HG03280 (cell line): ENCODE results near the gene SLC10A3.

Source experiments
- ATAC-seq: cut with Tn5 transposase; IDR thresholded peaks from one replicate; pipeline ENCODE4 v1.9.1; 2021; ENCODE audit warnings: mild to moderate bottlenecking, moderate library complexity; ENCODE audit not compliant: unreplicated experiment

The SLC10A3 gene, protein sequence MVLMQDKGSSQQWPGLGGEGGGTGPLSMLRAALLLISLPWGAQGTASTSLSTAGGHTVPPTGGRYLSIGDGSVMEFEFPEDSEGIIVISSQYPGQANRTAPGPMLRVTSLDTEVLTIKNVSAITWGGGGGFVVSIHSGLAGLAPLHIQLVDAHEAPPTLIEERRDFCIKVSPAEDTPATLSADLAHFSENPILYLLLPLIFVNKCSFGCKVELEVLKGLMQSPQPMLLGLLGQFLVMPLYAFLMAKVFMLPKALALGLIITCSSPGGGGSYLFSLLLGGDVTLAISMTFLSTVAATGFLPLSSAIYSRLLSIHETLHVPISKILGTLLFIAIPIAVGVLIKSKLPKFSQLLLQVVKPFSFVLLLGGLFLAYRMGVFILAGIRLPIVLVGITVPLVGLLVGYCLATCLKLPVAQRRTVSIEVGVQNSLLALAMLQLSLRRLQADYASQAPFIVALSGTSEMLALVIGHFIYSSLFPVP

DNA sequence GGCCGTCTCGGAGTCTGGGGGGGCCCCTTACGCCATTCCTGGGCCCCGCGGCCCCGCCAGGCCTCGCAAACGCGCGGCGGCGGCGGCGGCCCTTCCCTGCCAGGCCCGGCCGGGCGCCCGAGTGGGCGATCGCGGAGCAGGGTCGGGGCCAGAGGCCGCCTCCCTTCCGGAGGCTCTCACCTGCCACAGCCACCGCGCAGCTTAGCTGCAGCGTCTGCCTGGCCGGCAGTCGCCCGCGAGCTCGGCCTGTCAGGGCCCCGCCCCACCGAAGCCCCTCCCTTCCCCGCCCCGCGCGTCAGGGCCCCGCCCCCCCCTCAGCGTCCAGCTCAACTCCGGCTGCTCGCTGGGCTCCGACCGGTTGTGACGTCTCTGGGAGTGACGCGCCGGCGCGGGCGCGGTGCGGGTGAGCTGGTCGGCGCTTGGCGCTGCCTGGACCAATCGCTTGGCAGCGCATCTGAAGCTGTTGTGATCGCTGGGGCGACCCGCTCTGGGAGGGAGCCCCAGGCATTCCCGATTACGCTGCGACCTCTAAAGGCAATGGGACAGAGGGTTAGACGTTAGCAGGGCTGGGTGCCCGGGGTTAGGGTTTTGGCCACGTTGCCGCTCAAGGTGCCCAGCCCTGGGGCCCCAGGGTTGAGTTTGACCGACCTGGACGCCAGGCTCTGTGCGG lies at the start of gene SLC10A3:
Gene SLC10A3, minus strand, starts transcription at position 216 of the 670 bp plus-strand sequence. CDS start 1,689 bp downstream, outside the sequence.
- ATAC-seq: peak; percentile 86

GRCh38 chrX:154539077-154539476 lies 48.6 kb upstream of the SLC10A3 start:
- ATAC-seq: no peak

- ATAC-seq: no peak
These were observed 45.5 kb upstream of the SLC10A3 start for GRCh38 chrX:154535892-154536291.

- ATAC-seq: peak; percentile 86
These were observed 44.3 kb upstream of the SLC10A3 start for GRCh38 chrX:154534526-154535322.

DNA sequence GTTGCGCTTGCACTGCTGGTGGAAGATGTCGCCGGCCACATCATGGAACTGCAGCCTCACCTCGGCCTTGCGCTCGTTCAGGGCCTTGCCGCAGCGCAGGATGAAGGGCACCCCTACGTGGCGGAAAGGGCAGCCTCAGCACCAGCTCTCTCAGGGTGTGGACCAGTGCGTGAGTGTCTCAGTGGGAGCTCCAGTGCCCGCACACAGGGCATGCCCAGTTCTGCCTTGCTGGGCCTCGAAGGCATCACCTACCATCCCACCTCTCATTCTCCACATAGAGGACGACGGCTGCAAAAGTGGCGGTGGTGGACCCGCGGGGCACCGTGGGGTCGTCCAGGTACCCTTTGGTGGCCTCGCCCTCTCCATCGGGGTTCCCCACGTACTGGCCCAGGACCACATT lies 42.3 kb upstream of the SLC10A3 start:
- ATAC-seq: no peak

GRCh38 chrX:154531626-154532025 lies 41.2 kb upstream of the SLC10A3 start:
- no peak for ATAC-seq

- ATAC-seq: no peak
These were observed 39.9 kb upstream of the SLC10A3 start for GRCh38 chrX:154530286-154530685.

GRCh38 chrX:154529206-154529612 lies 38.8 kb upstream of the SLC10A3 start:
- no peak for ATAC-seq

DNA sequence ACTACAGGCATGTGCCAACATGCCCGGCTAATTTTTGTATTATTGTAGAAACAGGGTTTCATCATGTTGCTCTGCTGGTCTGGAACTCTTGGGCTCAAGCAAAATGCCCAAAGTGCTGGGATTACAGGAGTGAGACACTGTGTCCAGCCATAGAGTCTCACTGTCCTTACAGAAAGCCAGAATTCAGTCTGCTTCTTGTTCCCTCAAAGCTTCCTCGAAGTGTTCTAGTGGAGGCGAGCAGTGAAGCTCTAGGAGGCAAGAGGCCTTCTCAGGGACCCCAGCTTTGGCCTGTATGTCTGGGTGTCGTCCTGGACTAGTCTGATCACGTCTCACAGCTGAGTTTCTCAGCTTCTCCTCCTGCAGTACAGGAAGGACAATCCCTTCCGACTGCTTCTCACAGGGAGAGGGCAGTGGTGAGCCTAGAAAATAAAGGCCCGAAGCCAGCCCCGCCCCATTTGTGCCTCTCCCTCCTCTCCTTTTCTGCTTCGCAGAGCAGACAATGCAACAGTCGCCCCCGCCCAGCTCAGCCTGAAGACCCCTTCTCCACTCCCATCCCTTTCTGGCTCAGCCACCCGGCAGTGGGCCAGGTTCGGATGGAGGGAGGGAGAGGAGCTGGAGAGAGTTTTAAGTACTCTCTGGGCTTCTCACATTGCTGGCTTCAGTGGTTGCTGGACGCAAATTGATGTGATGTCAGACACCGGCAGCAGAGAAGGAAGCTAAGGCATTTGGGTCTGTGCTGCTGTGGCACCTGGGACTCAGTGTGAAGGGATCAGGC lies 36.7 kb upstream of the SLC10A3 start:
- peak; percentile 64 for ATAC-seq

GRCh38 chrX:154525606-154526490 lies 35.4 kb upstream of the SLC10A3 start:
- no peak for ATAC-seq

GRCh38 chrX:154519389-154519788 lies 29.0 kb upstream of the SLC10A3 start:
- no peak for ATAC-seq

GRCh38 chrX:154517101-154517781 lies 26.8 kb upstream of the SLC10A3 start:
- ATAC-seq: no peak

- peak; percentile 7 for ATAC-seq
These were observed 26.2 kb upstream of the SLC10A3 start for GRCh38 chrX:154516656-154517100.

DNA sequence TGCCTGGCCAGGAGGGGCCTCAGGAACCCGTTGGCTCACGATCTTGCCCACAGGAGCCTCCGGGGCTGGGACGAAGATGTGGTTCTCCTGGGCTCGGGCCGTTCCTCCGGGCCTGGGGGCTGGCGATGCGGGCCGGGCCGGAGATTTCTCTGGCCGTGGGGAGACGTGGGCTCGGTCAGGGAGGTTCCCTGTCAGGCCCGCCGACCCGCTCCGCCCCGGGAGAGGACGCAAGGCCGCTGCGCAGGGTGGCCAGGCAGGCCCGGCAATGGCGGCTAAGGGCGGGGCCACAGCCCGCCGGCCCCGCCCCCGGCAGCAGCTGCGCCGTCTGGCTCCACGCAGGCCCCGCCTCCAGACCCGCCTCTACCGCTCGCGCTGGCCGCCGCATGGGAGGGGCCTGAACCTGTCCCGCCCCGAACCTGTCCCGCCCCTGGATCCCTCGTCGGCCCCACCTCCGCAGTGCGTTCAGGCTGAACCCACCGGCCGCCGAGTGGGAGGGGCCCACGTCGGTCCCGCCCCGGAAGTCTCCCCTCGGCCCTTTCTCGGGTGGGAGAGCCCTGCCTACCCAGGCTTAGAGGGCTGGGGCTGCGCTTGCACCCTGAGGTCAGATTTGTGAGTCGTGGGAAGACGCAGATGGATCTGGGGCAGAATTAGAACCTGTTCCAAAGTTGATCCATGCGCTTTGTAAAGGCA lies 25.7 kb upstream of the SLC10A3 start, which contains the start of gene FAM3A:
Gene FAM3A, minus strand, starts transcription at position 267 of the 690 bp plus-strand sequence. CDS start 460 bp downstream, outside the sequence.
- ATAC-seq: peak; percentile 93

DNA sequence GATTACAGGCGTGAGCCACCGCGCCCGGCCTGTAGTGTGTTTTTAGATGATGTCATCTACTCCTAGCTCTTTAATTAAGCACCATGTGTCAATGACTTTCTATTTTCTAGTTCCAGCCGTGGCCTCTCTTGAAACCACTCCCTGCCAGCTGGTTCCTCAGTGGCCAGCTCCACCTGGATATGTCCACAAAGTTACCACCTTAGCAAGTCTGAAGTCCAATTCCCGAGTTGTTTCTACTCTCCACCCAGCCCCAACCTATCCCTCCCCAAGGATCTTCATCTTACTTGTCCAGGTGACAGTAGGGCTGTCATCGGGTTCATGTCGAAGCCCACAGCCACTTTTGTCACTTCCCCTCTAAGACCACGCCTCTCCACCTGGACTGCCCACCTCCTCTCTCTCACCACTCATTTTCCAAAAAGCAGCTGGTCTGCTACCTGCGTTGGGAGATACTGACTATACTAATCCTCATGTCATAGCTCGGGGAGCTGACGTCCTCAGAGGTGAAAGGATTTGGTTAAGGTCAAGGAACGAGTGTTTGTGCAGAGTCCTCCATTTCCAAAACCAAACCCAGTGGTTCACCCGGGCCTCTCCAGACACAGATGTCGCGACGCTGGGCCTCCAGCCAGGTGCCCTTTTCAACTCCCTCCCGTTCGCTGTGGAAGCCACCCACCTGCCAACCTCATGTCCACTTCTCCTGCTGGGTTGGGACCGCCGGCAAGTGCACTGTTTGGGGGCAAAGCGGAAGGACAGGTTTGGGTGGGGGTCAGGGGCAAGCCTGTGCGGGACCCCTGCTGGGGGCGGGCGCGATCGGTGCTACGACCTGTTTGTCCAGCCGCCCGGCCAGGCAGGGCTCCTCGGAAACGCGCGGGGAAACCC lies 24.9 kb upstream of the SLC10A3 start:
- ATAC-seq: no peak

DNA sequence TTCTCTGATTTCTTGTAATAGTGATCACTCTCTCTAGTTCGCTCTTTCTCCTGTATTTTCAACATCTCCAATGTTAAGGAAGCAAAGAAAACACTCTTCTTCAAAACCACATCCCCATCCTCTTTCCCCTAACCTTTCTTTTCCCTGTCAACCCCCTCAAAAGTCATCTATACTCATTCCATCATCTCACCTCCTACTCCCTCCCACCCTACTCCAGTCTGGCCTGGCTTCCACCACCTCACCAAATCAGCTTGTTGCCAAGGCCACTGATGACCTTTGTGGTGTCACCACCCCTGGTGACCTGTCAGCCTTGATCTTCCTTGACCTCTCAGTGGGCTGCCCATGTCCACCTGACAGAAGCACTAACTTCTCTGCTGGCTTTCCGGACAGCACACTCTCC lies 23.3 kb upstream of the SLC10A3 start:
- ATAC-seq: no peak

DNA sequence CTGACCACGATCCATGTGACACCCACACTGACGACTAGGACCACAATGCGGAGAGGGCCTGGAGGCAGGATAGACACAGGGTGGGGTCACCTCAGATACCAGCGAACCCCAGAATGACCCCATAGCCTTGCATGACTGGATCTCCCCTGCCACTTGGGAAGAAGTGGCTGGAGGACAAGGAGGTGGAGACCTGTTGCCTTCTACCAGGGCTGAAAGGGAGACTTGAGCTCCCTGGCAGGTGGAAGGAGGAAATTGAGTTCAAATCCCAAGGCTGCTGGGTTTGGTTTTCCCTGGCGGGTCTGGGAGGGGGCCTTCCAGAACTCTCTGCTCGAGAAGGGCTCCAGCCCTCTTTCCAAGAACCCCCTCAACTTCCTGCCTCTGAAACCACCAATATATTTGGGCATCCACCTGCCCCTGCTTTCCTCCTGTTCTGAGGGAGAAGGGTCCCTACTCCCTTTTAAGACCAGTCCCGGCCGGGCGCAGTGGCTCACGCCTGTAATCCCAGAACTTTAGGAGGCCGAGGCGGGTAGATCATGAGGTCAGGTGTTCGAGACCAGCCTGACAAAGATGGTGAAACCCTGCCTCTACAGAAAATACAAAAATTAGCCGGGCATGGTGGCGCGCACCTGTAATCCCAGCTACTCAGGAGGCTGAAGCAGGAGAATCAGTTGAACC lies 22.6 kb upstream of the SLC10A3 start:
- ATAC-seq: no peak
